Astrocyte (in vitro differentiated cells and primary cell): ENCODE measurements around the gene SAMD7. TPM values are rescaled to one million over a fixed set of nuclear protein-coding genes. Genes with fewer than 3 reads are reported as not detected.

ENCODE experiments used
- DNase-seq: peaks from one replicate; pipeline ENCODE4 v3.0.0-alpha.2; 2010; ENCODE audit warnings: low read depth
- FAIRE-seq: peaks from 2 replicates; lab custom pipeline; 2011; peaks lifted over from hg19 to GRCh38; lab: Jason Lieb, UNC
- H2AFZ ChIP-seq: 2 replicates; pipeline ENCODE4 v1.6.0; 2012; ENCODE audit warnings: low read depth, low read length, inconsistent platforms
- H3K27ac ChIP-seq: 2 replicates; pipeline ENCODE4 v1.5.1; 2011; ENCODE audit warnings: low read depth, low read length, inconsistent platforms
- H3K27me3 ChIP-seq: 2 replicates; pipeline ENCODE4 v1.6.0; 2011; ENCODE audit warnings: low read length, inconsistent platforms; ENCODE audit not compliant: insufficient read depth
- H3K36me3 ChIP-seq: 2 replicates; pipeline ENCODE4 v1.5.1; 2011; ENCODE audit warnings: low read length, inconsistent platforms; ENCODE audit not compliant: insufficient read depth
- H3K4me1 ChIP-seq: 2 replicates; pipeline ENCODE4 v1.5.1; 2011; ENCODE audit warnings: low read length, inconsistent platforms; ENCODE audit not compliant: insufficient read depth
- H3K4me2 ChIP-seq: 2 replicates; pipeline ENCODE4 v1.6.0; 2012; ENCODE audit warnings: low read length, inconsistent platforms
- H3K4me3 ChIP-seq: 2 replicates; pipeline ENCODE4 v1.5.1; 2011; ENCODE audit warnings: low read depth, mild to moderate bottlenecking, low read length, inconsistent platforms; ENCODE audit not compliant: insufficient read depth
- H3K79me2 ChIP-seq: 2 replicates; pipeline ENCODE4 v1.6.0; 2012; ENCODE audit warnings: mild to moderate bottlenecking, low read length, inconsistent platforms; ENCODE audit not compliant: insufficient read depth
- H3K9ac ChIP-seq: 2 replicates; pipeline ENCODE4 v1.6.0; 2012; ENCODE audit warnings: mild to moderate bottlenecking, low read length, inconsistent platforms
- H3K9me3 ChIP-seq: 2 replicates; pipeline ENCODE4 v1.5.1; 2012; ENCODE audit warnings: low read depth, mild to moderate bottlenecking, low read length, inconsistent platforms; ENCODE audit not compliant: insufficient read depth
- H4K20me1 ChIP-seq: 2 replicates; pipeline ENCODE4 v1.6.0; 2012; ENCODE audit warnings: low read length, inconsistent platforms; ENCODE audit not compliant: insufficient read depth
- H3K27ac Mint-ChIP-seq: one replicate; pipeline ENCODE4 v1.8.0; 2021; ENCODE audit warnings: mild to moderate bottlenecking, mixed read lengths; ENCODE audit not compliant: unreplicated experiment
- H3K27me3 Mint-ChIP-seq: one replicate; pipeline ENCODE4 v1.8.0; 2021; ENCODE audit warnings: low read depth, mixed read lengths; ENCODE audit not compliant: unreplicated experiment
- H3K36me3 Mint-ChIP-seq: one replicate; pipeline ENCODE4 v1.8.0; 2021; ENCODE audit warnings: low read depth, mixed read lengths; ENCODE audit not compliant: unreplicated experiment
- H3K4me1 Mint-ChIP-seq: one replicate; pipeline ENCODE4 v1.8.0; 2021; ENCODE audit warnings: low read depth, mixed read lengths; ENCODE audit not compliant: unreplicated experiment
- H3K4me3 Mint-ChIP-seq: one replicate; pipeline ENCODE4 v1.8.0; 2021; ENCODE audit warnings: mild to moderate bottlenecking, moderate library complexity, mixed read lengths; ENCODE audit not compliant: unreplicated experiment
- H3K9me3 Mint-ChIP-seq: one replicate; pipeline ENCODE4 v1.8.0; 2021; ENCODE audit warnings: mild to moderate bottlenecking, mixed read lengths; ENCODE audit not compliant: unreplicated experiment
- EZH2 ChIP-seq: IDR thresholded peaks from 2 replicates; pipeline ENCODE4 v1.6.1; 2012; ENCODE audit warnings: mild to moderate bottlenecking, low read length, inconsistent platforms; ENCODE audit not compliant: insufficient read depth
- total RNA-seq: library from RNA; stranded (reverse); gene quantifications from 2 replicates; pipeline ENCODE4 v1.2.1, GENCODE V29; 2021
- TF ChIP-seq, protein P1 (sequence below): IDR thresholded peaks from 2 replicates; pipeline ENCODE4 v1.5.1; 2011; ENCODE audit warnings: low read depth, mild to moderate bottlenecking, inconsistent platforms, low read length, moderate library complexity; ENCODE audit not compliant: insufficient read depth

SAMD7 gene
- total RNA-seq, 1 donor from 2014 or later: not detected

DNA sequence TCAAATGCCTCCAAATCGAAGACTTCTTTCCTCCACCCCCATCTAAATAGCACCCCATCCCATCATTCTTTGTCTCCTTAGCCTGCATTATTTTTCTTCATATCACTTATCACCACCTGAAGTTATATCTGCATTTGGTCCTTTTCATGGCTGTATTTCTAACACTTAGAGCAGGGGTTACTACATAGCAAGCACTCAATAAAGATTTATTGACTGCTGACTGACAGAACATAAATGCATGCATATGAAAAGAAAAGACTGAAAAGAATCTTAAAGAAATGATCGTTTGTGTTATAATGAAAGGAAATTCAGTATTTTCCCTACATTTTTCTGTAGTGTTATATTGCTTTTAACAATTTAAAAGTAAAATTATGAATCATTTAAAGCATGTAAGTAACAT, 43.0 kb upstream of the SAMD7 start:
- H3K9ac ChIP-seq: no peak overlapping the region
- no peaks in the 10 kb centered on the region for H3K9me3 ChIP-seq
- H3K36me3 ChIP-seq: no peaks in the 10 kb centered on the region
- Mint-ChIP-seq H3K36me3 (no peaks in the 10 kb centered on the region), H3K27ac (no peak overlapping the region), H3K27me3 (peaks cover 4% of the 10 kb centered on the region), H3K4me1 (peaks cover 5% of the 10 kb centered on the region), H3K9me3 (no peaks in the 10 kb centered on the region), H3K4me3 (no peak overlapping the region)
- FAIRE-seq (no peak), DNase-seq (no peak)
- no peaks in the 10 kb centered on the region for H3K27me3 ChIP-seq
- H4K20me1 ChIP-seq: no peaks in the 10 kb centered on the region
- no peak overlapping the region for H3K4me3 ChIP-seq
- H2AFZ ChIP-seq: no peak overlapping the region
- H3K4me2 ChIP-seq: no peak overlapping the region
- no peaks in the 10 kb centered on the region for H3K4me1 ChIP-seq
- no peak overlapping the region for H3K27ac ChIP-seq
- H3K79me2 ChIP-seq: no peaks in the 10 kb centered on the region
- no peak for TF ChIP-seq EZH2
- TF ChIP-seq, protein P1, sequence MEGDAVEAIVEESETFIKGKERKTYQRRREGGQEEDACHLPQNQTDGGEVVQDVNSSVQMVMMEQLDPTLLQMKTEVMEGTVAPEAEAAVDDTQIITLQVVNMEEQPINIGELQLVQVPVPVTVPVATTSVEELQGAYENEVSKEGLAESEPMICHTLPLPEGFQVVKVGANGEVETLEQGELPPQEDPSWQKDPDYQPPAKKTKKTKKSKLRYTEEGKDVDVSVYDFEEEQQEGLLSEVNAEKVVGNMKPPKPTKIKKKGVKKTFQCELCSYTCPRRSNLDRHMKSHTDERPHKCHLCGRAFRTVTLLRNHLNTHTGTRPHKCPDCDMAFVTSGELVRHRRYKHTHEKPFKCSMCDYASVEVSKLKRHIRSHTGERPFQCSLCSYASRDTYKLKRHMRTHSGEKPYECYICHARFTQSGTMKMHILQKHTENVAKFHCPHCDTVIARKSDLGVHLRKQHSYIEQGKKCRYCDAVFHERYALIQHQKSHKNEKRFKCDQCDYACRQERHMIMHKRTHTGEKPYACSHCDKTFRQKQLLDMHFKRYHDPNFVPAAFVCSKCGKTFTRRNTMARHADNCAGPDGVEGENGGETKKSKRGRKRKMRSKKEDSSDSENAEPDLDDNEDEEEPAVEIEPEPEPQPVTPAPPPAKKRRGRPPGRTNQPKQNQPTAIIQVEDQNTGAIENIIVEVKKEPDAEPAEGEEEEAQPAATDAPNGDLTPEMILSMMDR: no peak

- Histone ChIP-seq H3K4me2 (no peak within 1 kb of the TSS), H3K9ac (no peak within 1 kb of the TSS), H3K9me3 (no peaks in the 10 kb centered on the region), H3K36me3 (no peaks in the 10 kb centered on the region), H3K27me3 (no peaks in the 10 kb centered on the region), H3K4me3 (no peak within 1 kb of the TSS), H3K27ac (no peak within 1 kb of the TSS), H3K4me1 (no peaks in the 10 kb centered on the region), H2AFZ (no peak within 1 kb of the TSS), H3K79me2 (no peaks in the 10 kb centered on the region), H4K20me1 (no peaks in the 10 kb centered on the region)
- Mint-ChIP-seq H3K36me3 (no peaks in the 10 kb centered on the region), H3K27me3 (no peaks in the 10 kb centered on the region), H3K27ac (no peak within 1 kb of the TSS), H3K9me3 (no peaks in the 10 kb centered on the region), H3K4me3 (no peak within 1 kb of the TSS), H3K4me1 (peaks cover 5% of the 10 kb centered on the region)
- FAIRE-seq: no peak
- TF ChIP-seq, protein P1: no peak
- no peak for TF ChIP-seq EZH2
- no peak for DNase-seq
Measured at GRCh38 chr3:169869484-169870220, 41.7 kb upstream of the SAMD7 start, which contains the start of gene LRRC31. LRRC31 (minus strand) TSS chr3:169869935; CDS start chr3:169869807, 128 bp downstream.
